Measurements from ENCODE around the gene SERPINB6.

Gene SERPINB6

GRCh38 chr6:2964793-2965505, 6.4 kb downstream of the SERPINB6 start:
- in situ Hi-C loops (cut with MboI; ENCODE audit: low pct_unique_long_range_greater_than_20kb, low sequenced_read_pairs, unreplicated experiment): no loop called here
- no peak for TF ChIP-seq CTCF (IDR thresholded peaks at IDR 0.05; ENCODE audit: extremely low read depth, insufficient read depth, missing control alignments)

GRCh38 chr6:2963756-2964155, 7.6 kb downstream of the SERPINB6 start:
- no peak for DNase-seq (ENCODE audit: low spot score)
- no peak for TF ChIP-seq CTCF (IDR thresholded peaks at IDR 0.05; ENCODE audit: extremely low read depth, insufficient read depth, missing control alignments)
- in situ Hi-C loops (cut with MboI; ENCODE audit: low pct_unique_long_range_greater_than_20kb, low sequenced_read_pairs, unreplicated experiment): no loop called here

More at GRCh38 chr6:2964793-2965505, 6.4 kb downstream of the SERPINB6 start:
- no peak for DNase-seq (ENCODE audit: low spot score)

GRCh38 chr6:2962636-2963035, 8.7 kb downstream of the SERPINB6 start:
- in situ Hi-C loops (cut with MboI; ENCODE audit: low pct_unique_long_range_greater_than_20kb, low sequenced_read_pairs, unreplicated experiment): no loop called here
- TF ChIP-seq CTCF (IDR thresholded peaks at IDR 0.05; ENCODE audit: extremely low read depth, insufficient read depth, missing control alignments): no peak
- no peak for DNase-seq (ENCODE audit: low spot score)

GRCh38 chr6:2962004-2962403, 9.4 kb downstream of the SERPINB6 start:
- in situ Hi-C loops (cut with MboI; ENCODE audit: low pct_unique_long_range_greater_than_20kb, low sequenced_read_pairs, unreplicated experiment): no loop called here
- no peak for TF ChIP-seq CTCF (IDR thresholded peaks at IDR 0.05; ENCODE audit: extremely low read depth, insufficient read depth, missing control alignments)
- no peak for DNase-seq (ENCODE audit: low spot score)

- in situ Hi-C loops (cut with MboI; ENCODE audit: low pct_unique_long_range_greater_than_20kb, low sequenced_read_pairs, unreplicated experiment): no loop called here
- DNase-seq (ENCODE audit: low spot score): no peak
Measured at GRCh38 chr6:2961506-2961905, 9.9 kb downstream of the SERPINB6 start.

GRCh38 chr6:2960935-2961334, 10.4 kb downstream of the SERPINB6 start:
- in situ Hi-C loops (cut with MboI; ENCODE audit: low pct_unique_long_range_greater_than_20kb, low sequenced_read_pairs, unreplicated experiment): no loop called here
- TF ChIP-seq CTCF (IDR thresholded peaks at IDR 0.05; ENCODE audit: extremely low read depth, insufficient read depth, missing control alignments): no peak
- no peak for DNase-seq (ENCODE audit: low spot score)

More at GRCh38 chr6:2961506-2961905, 9.9 kb downstream of the SERPINB6 start:
- TF ChIP-seq CTCF (IDR thresholded peaks at IDR 0.05; ENCODE audit: extremely low read depth, insufficient read depth, missing control alignments): no peak
